Right kidney (tissue), 1 donor: Measurements from ENCODE around the gene BRSK1.

Source experiments
- DNase-seq: peaks from one replicate; pipeline ENCODE4 v3.0.0-alpha.2; 2016

BRSK1 gene

DNA sequence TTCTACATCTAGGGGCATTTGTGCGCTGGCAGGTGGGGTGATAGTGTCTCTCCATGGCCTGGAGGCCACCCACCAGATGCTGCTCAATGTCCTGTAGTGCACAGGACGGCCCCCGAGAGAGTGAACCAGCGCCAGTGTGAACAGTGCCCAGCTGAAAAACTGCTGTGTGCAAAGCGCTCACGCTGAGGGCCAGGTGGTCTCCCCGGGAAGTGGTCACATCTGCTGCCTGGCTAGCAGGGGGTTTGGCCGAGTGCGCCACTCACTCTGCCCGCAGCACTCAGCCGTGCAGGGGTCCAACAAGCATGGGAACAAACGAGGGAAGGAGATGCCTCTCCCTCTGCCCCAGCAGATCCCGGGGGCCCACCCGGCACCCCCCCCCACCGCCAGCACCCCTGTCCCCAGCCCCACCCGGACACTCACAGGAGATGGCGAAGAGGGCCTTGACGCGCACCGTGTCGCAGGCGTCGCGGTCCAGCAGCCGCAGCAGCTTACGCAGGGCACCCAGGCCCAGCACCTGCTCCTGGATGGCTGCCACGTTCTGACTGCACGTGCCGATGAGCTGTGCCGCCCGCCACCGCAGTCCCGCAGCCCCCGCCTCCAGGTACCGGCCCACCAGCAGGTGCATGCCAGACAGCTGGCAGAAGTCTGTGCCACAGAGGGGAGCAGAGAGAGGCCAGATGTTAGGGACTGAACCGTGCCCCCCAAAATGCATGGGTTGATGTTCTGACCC, 9.7 kb upstream of the BRSK1 start:
- no peak for DNase-seq

DNA sequence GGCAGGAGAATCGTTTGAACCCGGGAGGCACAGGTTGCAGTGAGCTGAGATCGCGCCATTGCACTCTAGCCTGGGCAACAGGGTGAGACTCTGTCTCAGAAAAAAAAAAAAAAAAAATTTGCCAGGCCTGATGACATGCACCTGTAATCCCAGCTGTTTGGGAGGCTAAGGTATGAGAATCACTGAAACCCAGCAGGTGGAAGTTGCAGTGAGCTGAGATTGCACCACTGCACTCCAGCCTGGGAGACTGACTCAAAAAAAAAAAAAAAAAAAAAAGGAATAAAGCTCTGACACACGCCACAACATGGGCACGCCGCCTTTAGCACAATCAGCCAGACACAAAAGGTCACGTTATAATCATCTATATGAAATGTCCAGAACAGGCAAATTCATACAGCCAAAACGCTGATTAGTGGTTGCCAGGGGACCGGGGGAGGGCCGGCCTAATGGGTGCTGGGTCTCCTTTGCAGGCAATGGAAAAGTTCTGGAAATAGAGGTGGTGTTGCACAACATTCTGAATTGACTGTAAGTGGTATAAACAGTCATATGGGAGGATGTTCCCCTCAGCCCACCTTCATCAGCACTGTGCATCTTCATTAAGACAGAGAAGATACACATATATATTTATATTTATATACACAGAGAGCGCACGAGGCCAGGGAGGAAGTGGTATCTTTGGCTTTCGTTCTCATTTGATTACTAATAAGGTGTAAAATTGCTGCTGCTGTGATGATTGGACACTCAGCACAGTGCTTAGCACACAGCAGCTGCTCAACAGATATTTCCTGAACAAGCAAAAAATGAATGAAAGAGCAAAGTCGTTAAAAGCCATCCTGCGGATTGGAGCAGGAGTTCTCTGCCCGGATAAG, 7.7 kb upstream of the BRSK1 start:
- no peak for DNase-seq

DNA sequence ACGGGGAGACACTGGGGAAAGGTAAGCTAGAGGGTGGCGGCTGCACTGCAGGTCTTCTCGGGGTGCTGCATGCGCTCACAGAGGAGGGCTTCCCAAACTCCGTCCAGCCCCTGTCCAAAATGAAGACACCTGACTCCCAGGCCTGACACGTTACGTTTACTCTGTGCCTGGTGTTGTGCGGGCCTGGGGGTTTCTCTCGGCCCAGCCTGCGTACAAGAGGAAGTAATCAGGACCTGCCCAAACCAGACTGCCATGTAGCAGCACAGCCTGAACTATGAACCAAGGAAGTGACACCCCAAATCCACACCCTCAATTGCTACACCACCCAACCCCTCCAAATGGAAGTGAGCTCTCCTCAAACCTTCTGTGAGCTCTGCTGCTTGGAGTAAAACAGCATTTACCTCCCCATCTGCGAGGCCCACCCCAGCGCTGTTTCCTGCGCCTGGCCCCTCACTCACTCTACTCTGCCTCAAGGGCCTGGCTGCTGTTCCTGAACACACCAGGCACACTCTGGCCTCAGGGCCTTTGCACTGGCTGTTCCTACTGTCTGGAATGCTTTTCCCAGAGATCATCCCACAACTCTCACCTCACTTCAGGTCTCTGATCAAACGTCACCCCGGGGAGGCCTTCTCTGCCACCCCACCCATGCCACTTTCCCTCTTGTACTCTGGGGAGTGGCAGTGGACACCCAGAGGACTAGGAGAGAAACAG, 6.9 kb upstream of the BRSK1 start:
- no peak for DNase-seq

DNA sequence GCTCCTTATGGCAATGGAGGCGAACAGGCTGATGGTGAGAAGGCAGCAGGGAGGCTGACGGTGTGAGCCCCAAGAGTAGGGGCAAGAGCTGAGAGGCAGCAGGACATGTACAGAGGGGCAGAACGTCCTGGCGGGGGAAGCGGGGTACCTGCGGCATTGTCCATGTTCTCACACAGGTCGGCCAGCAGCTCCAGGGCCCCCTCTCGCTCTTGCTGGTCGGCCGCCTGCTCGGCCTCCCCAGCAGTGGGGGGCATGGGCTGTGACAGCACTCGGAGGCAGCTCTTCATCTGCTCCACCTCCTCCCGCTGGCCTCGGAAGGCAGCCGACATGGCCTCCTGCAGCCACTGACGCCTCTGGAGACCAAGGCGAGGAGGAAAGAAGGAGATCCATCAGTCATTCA, 6.3 kb upstream of the BRSK1 start:
- DNase-seq: no peak

DNA sequence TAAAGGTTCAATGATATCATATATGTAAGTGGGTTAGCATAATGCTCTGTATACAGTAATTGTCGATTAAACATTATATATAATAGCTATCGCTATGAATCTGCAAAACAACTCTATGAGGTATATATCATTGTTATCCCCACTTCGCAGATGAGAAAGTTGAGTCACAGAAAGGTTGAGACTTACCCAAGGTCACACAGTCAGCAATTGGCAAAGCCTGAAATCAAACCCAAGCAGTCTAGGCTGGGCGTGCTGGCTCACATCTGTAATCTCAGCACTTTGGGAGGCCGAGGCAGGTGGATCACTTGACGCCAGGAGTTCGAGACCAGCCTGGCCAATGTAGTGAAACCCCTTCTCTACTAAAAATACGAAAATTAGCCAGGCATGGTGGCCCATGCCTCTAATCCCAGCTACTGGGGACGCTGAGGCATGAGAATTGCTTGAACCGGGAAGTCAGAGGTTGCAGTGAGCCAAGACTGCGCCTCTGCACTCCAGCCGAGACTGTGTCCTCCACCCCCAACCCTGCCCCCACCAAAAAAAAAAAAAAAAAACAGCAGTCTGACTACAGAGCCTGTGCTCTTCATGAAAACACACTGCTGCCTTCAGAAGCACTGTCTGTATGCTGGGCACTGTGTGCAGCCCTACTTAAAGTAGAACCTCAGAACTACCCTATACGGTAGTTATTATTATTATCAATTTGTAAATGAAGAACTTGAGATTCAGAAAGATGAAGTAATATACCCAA, 5.2 kb upstream of the BRSK1 start:
- no peak for DNase-seq

GRCh38 chr19:55279340-55279739, 4.5 kb upstream of the BRSK1 start:
- no peak for DNase-seq

DNA sequence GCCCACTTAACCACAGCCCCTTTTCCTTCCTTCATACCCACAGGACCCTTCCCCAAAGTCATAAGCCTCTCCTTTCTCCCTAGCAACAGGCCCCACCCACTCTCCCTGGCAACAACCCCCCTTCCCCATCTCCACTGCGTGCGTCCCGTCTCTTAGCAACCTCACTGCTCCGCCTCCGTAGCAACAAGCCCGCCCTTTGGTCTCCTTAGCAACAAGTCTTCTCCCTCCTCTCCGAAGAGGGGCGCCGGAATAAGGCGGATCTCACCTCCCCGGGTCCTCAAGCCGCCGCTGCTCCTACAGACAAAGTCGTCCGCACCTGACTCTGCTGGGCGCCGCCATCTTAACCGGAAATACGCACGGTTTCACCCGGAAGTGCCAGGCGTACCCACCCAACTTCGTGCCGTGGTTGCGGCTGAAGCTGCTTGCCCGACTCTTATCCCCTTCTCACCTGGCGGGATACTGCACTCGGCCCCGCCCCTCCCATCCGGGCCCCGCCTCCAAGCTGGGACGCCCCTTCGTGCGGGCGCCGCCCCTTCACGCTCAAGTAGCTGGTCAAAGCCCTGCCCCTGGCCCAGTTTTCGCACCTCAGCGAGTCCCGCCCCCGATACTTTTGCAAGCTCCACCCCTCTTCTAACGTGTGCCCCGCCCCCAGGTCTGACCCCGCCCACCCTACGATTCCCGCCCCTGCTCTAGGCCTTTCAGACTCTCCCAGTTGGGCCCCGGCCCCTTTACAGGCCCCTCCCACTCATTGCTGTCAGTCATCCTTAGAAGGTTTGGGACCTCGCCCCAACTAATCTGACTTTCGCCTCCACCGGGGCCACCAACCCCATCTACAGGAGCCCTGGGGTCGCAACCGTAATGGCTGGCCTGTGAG, 3.8 kb upstream of the BRSK1 start, which contains the start of gene HSPBP1:
Gene HSPBP1 (minus strand): TSS at position 341 of the 874 bp plus-strand sequence. CDS start 502 bp downstream, outside the sequence.
- peak; percentile 94 for DNase-seq

GRCh38 chr19:55284405-55285058, 735 bp downstream of the BRSK1 start:
- no peak for DNase-seq

- peak; percentile 48 for DNase-seq
Observed at GRCh38 chr19:55285229-55285890, 1.6 kb downstream of the BRSK1 start.

GRCh38 chr19:55287361-55288079, 3.7 kb downstream of the BRSK1 start:
- DNase-seq: no peak

GRCh38 chr19:55289117-55289796, 5.5 kb downstream of the BRSK1 start:
- DNase-seq: no peak

GRCh38 chr19:55297267-55297666, 13.5 kb downstream of the BRSK1 start:
- no peak for DNase-seq

- no peak for DNase-seq
Observed at GRCh38 chr19:55299991-55300390, 16.2 kb downstream of the BRSK1 start.

GRCh38 chr19:55300886-55301458, 17.2 kb downstream of the BRSK1 start:
- DNase-seq: no peak

DNA sequence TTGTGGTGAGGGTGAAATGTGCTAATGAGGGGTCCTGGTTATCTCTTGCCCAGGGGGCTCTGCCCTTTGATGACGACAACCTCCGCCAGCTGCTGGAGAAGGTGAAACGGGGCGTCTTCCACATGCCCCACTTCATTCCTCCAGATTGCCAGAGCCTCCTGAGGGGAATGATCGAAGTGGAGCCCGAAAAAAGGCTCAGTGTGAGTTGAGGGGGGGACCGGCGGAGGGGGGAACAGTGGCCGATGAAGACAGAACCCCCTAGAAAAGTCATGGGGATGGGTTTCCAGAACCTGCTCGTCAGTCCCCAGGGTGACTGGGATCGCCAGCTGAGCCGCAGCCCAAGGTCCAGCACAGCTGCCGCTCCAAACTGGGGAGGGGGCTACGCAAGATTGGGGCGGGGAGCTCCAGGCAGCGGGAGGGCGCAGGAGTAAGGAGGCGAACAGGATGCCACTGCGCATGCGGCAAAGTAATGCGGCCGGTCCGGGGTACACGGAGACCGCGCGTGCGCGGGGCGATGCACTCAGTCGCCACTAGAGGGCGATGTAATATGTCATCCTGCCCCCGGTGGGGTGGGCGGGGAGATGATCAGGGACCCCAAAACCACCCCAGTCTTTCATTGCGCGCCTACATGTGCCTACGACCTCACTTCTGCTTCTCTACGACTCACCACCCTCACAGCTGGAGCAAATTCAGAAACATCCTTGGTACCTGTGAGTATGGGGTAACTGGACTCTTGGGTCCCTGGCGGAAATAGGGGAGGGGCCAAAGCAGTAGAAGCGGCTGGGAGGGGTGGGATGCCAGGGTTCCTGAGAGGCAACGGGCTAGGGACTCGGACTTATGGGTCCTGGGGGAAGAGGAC, 17.9 kb downstream of the BRSK1 start:
- DNase-seq: peak; percentile 79

DNA sequence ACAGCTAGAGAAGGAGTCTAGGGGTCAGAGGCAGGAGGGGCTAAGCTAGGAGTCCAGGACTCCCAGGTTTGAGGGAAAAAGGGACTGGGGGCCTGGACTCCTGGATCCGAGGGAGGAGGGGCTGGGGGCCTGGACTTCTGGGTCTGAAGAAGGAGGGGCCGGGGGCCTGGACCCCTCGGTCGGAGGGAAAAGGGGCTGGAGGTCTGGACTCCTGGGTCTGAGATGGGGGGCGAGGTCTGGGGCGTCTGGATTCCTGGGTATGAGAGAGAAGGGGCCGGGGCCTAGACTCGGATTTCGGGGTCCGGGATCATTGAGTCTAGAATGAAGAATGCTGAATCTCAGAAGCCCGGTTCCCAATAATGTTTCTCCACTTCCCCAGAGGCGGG, 18.5 kb downstream of the BRSK1 start:
- no peak for DNase-seq

DNA sequence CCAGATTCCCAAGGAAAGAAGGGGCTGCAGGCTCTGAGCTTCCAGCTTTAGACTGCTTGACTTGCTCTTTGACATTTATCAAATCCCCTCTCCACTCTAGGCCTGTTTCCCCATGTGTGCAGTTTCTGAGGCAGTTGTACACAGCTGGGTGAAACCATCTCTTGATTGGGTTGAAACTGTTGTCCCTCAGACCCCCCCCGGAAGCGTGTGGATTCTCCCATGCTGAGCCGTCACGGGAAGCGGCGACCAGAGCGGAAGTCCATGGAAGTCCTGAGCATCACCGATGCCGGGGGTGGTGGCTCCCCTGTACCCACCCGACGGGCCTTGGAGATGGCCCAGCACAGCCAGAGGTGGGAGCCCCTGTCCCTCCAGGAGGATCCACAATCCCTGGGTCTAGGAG, 19.7 kb downstream of the BRSK1 start:
- DNase-seq: no peak
